HEK293 (cell line): ENCODE results near the gene ADAMTSL2.

Experiments
- CTCF ChIA-PET: fragments of 350-600 bp; formaldehyde crosslinking; extraction: SDS; loops from one replicate; lab custom pipeline; 2021; ENCODE audit warnings: antibody characterized with exemption; lab: Yijun Ruan, JAX
- POLR2A ChIA-PET: fragments of 300-600 bp; formaldehyde crosslinking; extraction: SDS; loops from one replicate; lab custom pipeline; 2020; ENCODE audit warnings: antibody characterized with exemption, inconsistent platforms; lab: Yijun Ruan, JAX
- H3K27ac ChIP-seq: fragments of 200-500 bp; sonication (Bioruptor generic); 2 replicates; pipeline ENCODE4 v1.5.1; 2014; ENCODE audit warnings: low read depth, low read length, control low read depth, inconsistent platforms; ENCODE audit errors: extremely low read depth
- H3K36me3 ChIP-seq, 2 experiments: fragments of 200-500 bp in 1 of 2; sonication (Bioruptor generic) in 1 of 2; 1 replicate in 1 of 2; 2 replicates in 1 of 2; pipeline ENCODE4 v1.5.1; 2014 to 2017; ENCODE audit warnings: inconsistent platforms in 2 of 2, low read length in 2 of 2; ENCODE audit not compliant: control insufficient read depth in 2 of 2, insufficient read depth in 1 of 2
- H3K4me1 ChIP-seq: fragments of 200-500 bp; sonication (Bioruptor generic); 2 replicates; pipeline ENCODE4 v1.5.1; 2014; ENCODE audit warnings: mild to moderate bottlenecking, low read length, inconsistent platforms; ENCODE audit not compliant: control insufficient read depth, insufficient read depth
- H3K4me3 ChIP-seq: 2 replicates; pipeline ENCODE4 v1.5.1; 2011; ENCODE audit warnings: low read depth, mild to moderate bottlenecking, control low read depth, low read length, moderate library complexity
- H3K9me3 ChIP-seq: fragments of 200-500 bp; sonication (Bioruptor generic); 2 replicates; pipeline ENCODE4 v1.5.1; 2014; ENCODE audit warnings: low read depth, low read length, inconsistent platforms; ENCODE audit not compliant: control insufficient read depth, insufficient read depth
- GLI4 ChIP-seq: fragments of 450-650 bp; formaldehyde crosslinking; IDR thresholded peaks from 2 replicates; pipeline ENCODE4 v1.5.1; 2016; ENCODE audit warnings: missing biosample characterization, missing genetic modification characterization
- KLF7 ChIP-seq: fragments of 450-650 bp; formaldehyde crosslinking; IDR thresholded peaks from 2 replicates; pipeline ENCODE4 v1.5.1; 2016; ENCODE audit warnings: missing biosample characterization, missing genetic modification characterization, borderline replicate concordance
- PBX3 ChIP-seq: sonication (generic); formaldehyde crosslinking; IDR thresholded peaks from 2 replicates; pipeline ENCODE4 v1.8.1; 2022; ENCODE audit warnings: mild to moderate bottlenecking, moderate library complexity, missing genetic modification reagents
- PRDM1 ChIP-seq: fragments of 450-650 bp; formaldehyde crosslinking; IDR thresholded peaks from 2 replicates; pipeline ENCODE4; 2016; ENCODE audit warnings: missing biosample characterization, missing genetic modification characterization
- RBAK ChIP-seq: fragments of 450-650 bp; formaldehyde crosslinking; IDR thresholded peaks from 2 replicates; pipeline ENCODE4 v1.5.1; 2016; ENCODE audit warnings: missing biosample characterization, missing genetic modification characterization
- SALL2 ChIP-seq: fragments of 450-650 bp; formaldehyde crosslinking; IDR thresholded peaks from 2 replicates; pipeline ENCODE4 v1.5.0; 2017; ENCODE audit warnings: missing biosample characterization, mild to moderate bottlenecking, missing genetic modification characterization, borderline replicate concordance
- TSHZ1 ChIP-seq: fragments of 450-650 bp; formaldehyde crosslinking; IDR thresholded peaks from 2 replicates; pipeline ENCODE4 v1.5.1; 2016; ENCODE audit warnings: missing biosample characterization, missing genetic modification characterization, borderline replicate concordance
- YY1 ChIP-seq: fragments of 450-650 bp; formaldehyde crosslinking; IDR thresholded peaks from 2 replicates; pipeline ENCODE4 v1.5.1; 2018; ENCODE audit warnings: missing biosample characterization, missing genetic modification characterization
- ZBTB26 ChIP-seq: fragments of 450-650 bp; formaldehyde crosslinking; optimal IDR thresholded peaks from 2 replicates; pipeline ENCODE3; 2016; ENCODE audit warnings: missing biosample characterization, mild to moderate bottlenecking, missing genetic modification characterization
- ZEB2 ChIP-seq: fragments of 450-650 bp; formaldehyde crosslinking; IDR thresholded peaks from 2 replicates; pipeline ENCODE4 v1.5.1; 2016; ENCODE audit warnings: missing biosample characterization, missing genetic modification characterization
- ZNF132 ChIP-seq: fragments of 450-650 bp; formaldehyde crosslinking; IDR thresholded peaks from 2 replicates; pipeline ENCODE4 v1.5.1; 2017; ENCODE audit warnings: missing biosample characterization, missing genetic modification characterization, borderline replicate concordance
- ZNF133 ChIP-seq: fragments of 450-650 bp; formaldehyde crosslinking; IDR thresholded peaks from 2 replicates; pipeline ENCODE4 v1.5.1; 2016; ENCODE audit warnings: missing biosample characterization, missing genetic modification characterization
- ZNF335 ChIP-seq: fragments of 450-650 bp; formaldehyde crosslinking; conservative IDR thresholded peaks from 2 replicates; pipeline ENCODE4 v1.5.1; 2016; ENCODE audit warnings: missing biosample characterization, missing genetic modification characterization
- ZNF521 ChIP-seq: fragments of 450-650 bp; formaldehyde crosslinking; IDR thresholded peaks from 2 replicates; pipeline ENCODE4 v1.5.1; 2017; ENCODE audit warnings: missing biosample characterization, mild to moderate bottlenecking, missing genetic modification characterization
- ZNF548 ChIP-seq: fragments of 450-650 bp; formaldehyde crosslinking; IDR thresholded peaks from 2 replicates; pipeline ENCODE4 v1.5.1; 2016; ENCODE audit warnings: missing biosample characterization, missing genetic modification characterization
- ZNF76 ChIP-seq: fragments of 450-650 bp; formaldehyde crosslinking; IDR thresholded peaks from 2 replicates; pipeline ENCODE4; 2016; ENCODE audit warnings: low read depth, missing biosample characterization, missing genetic modification characterization, borderline replicate concordance

ADAMTSL2 gene

GRCh38 chr9:133580419-133580738 is 45.9 kb downstream of the ADAMTSL2 start:
- TF ChIP-seq TSHZ1 (tag by site-specific recombination) = no peak
- TF ChIP-seq ZNF133 (tag by site-specific recombination) = no peak
- TF ChIP-seq ZNF132 (tag by site-specific recombination) = no peak
- TF ChIP-seq ZNF521 (tag by site-specific recombination) = no peak
- no peak overlapping the region for H3K27ac ChIP-seq
- peaks cover 10% of the 10 kb centered on the region for H3K4me1 ChIP-seq
- POLR2A ChIA-PET = no interaction called here
- H3K9me3 ChIP-seq = no peaks in the 10 kb centered on the region
- no peaks in the 10 kb centered on the region for H3K36me3 ChIP-seq
- CTCF ChIA-PET = interaction anchor here (0.9 kb wide), 1 partner anchor 9 kb away, joined by 5 read pairs; no protein-coding TSS in a partner anchor
- H3K4me3 ChIP-seq = no peak overlapping the region

GRCh38 chr9:133581011-133581410 is 46.5 kb downstream of the ADAMTSL2 start:
- Histone ChIP-seq H3K9me3 (no peaks in the 10 kb centered on the region), H3K4me1 (peaks cover 13% of the 10 kb centered on the region), H3K36me3 (no peaks in the 10 kb centered on the region), H3K27ac (no peak overlapping the region), H3K4me3 (no peak overlapping the region)
- TF ChIP-seq PRDM1 (tag by site-specific recombination) = no peak
- TF ChIP-seq PBX3 (CRISPR knock-in tag) = no peak
- TF ChIP-seq ZNF133 (tag by site-specific recombination) = no peak
- TF ChIP-seq KLF7 (tag by site-specific recombination) = no peak
- TF ChIP-seq ZNF335 (tag by site-specific recombination) = no peak
- TF ChIP-seq SALL2 (tag by site-specific recombination) = no peak
- no peak for TF ChIP-seq ZBTB26 (tag by site-specific recombination)
- no peak for TF ChIP-seq GLI4 (tag by site-specific recombination)
- TF ChIP-seq RBAK = no peak
- TF ChIP-seq ZNF548 = no peak
- no peak for TF ChIP-seq ZNF76 (tag by site-specific recombination)
- TF ChIP-seq YY1 (tag by site-specific recombination) = no peak
- TF ChIP-seq ZEB2 (tag by site-specific recombination) = no peak
- ChIA-PET POLR2A (no interaction called here), CTCF (interaction anchor here (0.6 to 0.8 kb wide), 5 partner anchors 10 to 1505 kb away, joined by 3 to 4 read pairs (median 3); no protein-coding TSS in a partner anchor)
